SK-N-SH (cell line): ENCODE measurements around the gene USP36.

Source experiments
- CTCF ChIP-seq: fragments of 200-600 bp; sonication (generic); IDR thresholded peaks from 2 replicates; pipeline ENCODE4 v1.6.1; 2017; ENCODE audit warnings: antibody characterized with exemption, mild to moderate bottlenecking, moderate library complexity
- EZH2phosphoT487 ChIP-seq: fragments of 200-600 bp; sonication (generic); IDR thresholded peaks from 2 replicates; pipeline ENCODE4 v1.6.1; 2017; ENCODE audit warnings: low read depth, mixed run types, mild to moderate bottlenecking, antibody characterized with exemption, moderate library complexity, borderline replicate concordance
- GATA2 ChIP-seq: sonication (generic); formaldehyde crosslinking; IDR thresholded peaks from 2 replicates; pipeline ENCODE4 v1.5.0; 2020; ENCODE audit warnings: mild to moderate bottlenecking, missing genetic modification reagents
- MXI1 ChIP-seq: IDR thresholded peaks from 2 replicates; pipeline ENCODE4 v1.6.1; 2012; ENCODE audit warnings: mild to moderate bottlenecking, low read depth, low read length, improper control_type of control experiment
- YY1 ChIP-seq: IDR thresholded peaks from 2 replicates; pipeline ENCODE4 v1.4.0; 2012; ENCODE audit warnings: low read depth, mild to moderate bottlenecking
- ZBTB33 ChIP-seq: IDR thresholded peaks from 2 replicates; pipeline ENCODE4 v1.4.0; 2012; ENCODE audit warnings: low read depth, borderline replicate concordance

GRCh38 chr17:78765821-78766220 lies 74.8 kb downstream of the USP36 start:
- TF ChIP-seq CTCF (no peak), EZH2phosphoT487 (no peak), GATA2 (no peak), ZBTB33 (no peak), MXI1 (no peak), YY1 (no peak)
